HG03457 (cell line): Measurements from ENCODE around the gene VAC14.

Source experiments
- ATAC-seq: cut with Tn5 transposase; IDR thresholded peaks from one replicate; pipeline ENCODE4 v1.9.1; 2021; ENCODE audit warnings: moderate number of reproducible peaks; ENCODE audit not compliant: unreplicated experiment

VAC14 gene

DNA sequence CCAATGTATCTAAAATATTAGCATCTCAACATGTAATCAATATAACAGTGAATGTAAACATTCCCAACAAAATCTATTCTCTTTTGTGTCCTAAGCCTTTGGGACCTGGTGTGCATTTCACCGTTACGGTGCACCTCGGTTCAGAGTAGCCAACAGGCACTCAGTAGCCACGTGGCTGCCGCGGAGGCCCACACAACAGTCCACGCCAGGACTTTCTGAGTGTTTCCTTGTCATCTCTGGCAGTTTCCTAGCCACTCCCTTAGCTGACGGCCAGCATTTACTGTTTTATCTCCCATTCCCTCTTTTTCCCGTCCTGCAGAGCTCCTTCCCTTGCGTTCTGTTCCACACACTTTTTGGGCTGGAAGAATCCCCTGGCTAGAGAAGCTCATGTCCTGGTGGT, 36.3 kb downstream of the VAC14 start:
- no peak for ATAC-seq

DNA sequence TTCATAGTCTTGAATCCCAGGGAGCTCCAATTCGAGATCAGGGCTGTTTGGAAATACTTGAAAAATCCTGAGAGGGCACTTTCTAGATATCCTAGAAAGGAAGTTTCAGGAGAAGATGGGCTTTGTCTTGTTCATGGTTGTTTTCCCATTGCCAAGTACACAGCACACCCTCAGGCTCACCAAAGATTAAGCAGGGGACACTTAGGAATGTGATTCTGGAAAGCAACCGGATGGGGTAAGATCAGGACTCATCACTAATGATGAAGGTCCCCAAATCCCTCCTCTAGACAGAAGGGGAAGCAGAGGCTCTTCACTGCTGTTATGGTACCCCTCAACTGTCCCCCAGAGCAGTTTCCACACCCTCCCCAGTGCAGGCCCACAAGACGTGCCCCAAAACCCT, 40.7 kb downstream of the VAC14 start:
- ATAC-seq = no peak

DNA sequence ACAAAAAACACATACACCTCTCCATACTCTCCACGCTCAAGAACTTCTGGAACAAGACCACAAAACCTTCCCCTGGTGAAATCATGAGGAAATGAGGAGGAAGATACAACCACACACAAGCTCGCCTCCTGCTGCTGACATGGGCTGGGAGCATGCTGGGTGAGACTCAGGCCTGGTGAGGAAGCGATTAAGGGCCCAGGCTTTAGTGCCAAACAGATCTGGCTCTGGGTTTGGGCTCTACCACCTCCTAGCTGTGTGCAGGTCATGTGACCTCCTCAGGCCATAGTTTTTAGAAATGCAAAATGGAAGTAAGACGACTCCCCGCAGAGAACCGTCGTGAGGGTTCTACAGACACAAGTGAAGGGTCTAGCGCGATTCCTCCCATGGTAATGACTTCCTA, 41.3 kb downstream of the VAC14 start:
- ATAC-seq = no peak

DNA sequence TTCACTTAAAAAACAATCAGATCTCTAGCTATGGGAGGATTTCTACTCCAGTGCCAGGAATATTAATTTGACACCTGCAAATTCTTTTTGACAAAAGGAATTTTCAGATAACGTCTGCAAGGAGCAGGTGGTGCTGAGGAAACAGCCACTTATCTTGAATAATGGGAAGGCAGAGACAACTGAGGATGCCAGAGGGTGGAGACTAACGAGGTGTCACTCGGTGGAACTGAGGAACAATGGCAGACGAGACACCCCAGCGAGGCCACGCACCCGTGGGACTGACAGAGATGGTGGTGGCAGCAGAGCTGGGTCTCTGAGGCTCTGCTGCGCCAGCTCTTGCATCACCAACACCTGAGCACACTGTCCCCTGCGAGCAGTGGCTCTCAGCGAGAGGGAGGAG, 42.2 kb downstream of the VAC14 start:
- ATAC-seq = no peak

DNA sequence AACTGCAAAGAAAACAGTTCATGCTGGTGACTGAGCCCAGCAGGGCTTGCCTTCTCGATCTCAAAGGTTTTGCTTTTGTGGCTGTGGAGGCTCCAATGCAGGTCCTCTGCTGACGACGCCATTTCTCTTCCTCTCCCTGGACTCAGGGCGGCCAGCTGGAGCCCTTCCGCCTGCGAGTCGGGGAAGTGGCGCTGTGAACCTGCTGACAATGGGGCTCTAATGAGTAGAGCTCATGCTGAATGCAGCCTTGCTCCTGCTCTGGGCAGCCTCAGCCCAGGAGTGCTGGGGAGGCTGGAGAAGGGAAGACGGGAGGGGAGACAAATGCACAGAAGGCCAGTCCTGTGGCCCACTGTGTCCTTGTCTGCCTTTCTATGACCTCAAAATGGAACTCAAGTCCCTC, 43.8 kb downstream of the VAC14 start:
- no peak for ATAC-seq

DNA sequence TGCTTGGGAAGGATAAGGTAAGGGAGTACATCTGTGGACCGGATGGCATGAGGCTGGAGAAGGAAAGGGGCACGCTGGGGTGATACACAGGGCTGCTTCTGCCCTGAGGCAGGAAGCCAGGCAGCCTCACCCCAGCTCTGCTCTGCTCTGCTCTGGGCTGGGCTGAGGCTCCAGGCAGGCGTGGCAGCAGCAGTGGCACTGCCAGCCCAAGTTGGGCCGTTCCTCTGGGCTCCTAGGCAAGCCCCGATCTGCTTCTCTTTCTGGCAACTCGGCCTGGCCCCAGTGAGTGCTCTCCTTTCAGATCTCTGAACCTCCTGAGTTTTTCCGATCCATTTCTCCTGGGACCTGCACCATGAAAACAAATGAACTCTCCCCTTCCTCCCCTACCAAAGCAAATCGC, 44.9 kb downstream of the VAC14 start:
- no peak for ATAC-seq

DNA sequence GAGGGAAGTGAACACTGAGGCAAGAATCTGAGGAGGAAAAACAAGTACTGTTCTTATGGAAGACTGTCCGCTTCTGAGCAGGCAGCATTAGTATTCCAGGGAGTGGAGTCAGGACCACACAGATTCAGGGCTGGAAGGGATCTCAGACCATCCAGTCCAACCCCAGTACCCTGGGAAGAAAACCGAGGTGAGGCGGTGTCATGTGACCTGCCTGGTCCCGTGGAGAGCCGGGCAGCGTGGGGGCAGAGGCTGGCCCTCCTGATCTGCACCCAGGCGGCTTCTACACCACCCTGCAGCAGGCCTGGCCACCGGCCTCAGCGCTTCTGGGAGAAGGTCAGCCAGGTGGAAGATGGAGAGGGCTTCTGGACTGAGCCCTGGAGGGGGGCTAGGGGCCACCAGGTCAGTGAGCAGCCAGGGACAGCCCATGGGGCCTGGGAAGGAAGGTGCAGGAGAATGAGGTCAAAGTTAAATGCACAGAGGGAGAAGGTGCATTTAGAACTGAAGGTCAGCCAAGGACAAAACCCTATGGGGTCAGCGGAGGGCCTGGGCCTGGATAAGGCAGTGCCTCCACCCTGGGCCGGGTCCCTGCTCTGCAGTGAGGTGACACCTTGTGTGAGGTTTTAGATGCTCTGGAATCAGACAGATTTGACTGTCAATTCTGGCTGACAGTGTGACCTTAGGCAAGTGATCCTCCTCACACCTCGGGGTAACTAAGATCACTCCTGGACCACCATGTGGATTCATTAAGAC, 45.9 kb downstream of the VAC14 start:
- ATAC-seq = no peak

DNA sequence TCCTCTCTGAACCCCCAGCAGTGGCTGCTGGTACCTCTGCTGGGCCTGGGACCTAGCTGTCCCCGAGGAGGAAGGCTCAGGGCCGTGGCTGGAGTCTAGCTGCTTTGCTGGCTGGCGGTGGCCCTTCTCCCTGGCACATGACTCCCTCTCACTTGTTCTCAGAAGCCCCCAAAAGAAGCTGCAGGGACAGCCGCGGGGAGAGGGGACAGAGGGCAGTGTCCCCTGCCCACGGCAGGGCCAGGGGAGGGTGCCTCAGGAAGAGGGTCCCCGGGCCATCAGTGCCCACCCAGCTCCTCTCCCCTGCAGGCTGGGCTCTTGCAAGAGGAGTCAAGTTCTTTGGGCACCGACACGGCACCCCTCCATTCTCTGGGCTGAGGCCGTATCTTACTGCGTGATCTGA, 46.6 kb downstream of the VAC14 start:
- no peak for ATAC-seq

DNA sequence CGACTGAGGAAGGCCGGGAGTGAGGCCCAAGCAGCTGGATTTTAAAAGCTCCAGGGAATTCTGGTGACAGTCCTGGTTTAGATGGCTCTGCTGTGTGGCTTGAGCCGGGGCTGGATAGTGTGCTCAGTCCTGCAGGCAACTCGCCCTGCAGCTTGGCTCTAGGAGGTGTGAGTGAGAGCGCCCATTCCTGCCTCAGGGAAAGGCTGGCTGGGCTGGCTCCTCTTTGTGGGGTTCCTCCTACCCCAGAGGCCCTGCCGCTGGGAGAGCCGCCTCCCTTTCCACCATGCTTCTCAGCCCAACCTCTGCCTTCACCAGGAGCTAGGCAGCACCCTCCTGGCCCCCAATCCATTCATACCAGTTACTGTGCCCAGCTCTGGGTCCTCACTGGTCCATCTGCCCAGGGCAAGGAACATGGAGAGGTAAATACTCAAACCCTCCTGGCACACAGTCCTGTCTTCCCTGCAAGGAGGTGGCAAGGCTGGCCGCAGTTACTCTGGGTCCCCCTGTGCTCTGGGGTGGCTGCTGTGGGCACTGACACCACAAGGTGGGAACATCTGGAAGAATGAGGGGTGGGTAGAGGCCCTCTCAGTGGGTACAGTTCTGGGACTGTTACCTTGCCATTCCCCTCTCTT, 47.1 kb downstream of the VAC14 start:
- ATAC-seq = no peak

DNA sequence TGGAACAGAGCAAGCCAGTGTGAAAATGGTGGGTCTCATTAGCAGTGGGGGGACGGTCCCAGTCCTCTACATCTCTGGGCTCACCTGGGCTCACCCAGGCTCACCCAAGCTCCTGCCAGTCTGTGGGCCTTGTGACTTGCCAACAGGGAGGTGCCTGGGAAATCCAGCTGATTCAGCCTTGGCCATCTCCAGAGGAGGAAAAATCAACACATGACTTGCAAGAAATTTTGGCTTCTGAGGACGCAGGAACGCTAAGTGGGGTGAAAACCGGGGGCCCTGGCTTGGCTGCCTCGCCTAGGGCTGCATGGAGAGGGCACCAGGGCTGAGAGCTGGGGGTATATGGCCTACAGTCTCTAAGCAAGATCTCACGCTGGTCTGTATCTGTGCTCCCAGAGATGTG, 47.7 kb downstream of the VAC14 start:
- ATAC-seq = no peak

DNA sequence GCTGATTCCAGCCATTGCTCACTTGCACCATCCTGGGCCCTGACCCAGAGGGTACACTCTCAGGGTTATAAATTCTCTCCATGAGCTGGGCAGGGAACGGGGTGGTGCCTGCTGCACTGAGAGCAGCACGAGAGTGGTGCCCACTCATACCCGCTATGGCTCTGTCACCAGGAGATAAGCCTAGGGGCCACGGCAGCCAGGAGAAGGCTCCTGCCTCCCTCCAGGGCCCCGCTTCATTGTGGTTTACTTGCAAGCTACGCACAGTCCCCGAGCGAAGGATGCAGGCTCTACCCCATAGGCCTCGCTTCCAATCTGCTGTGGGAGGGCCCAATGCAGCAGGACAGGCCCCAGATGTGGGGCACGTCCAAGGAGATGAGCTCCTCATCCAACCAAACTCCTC, 48.5 kb downstream of the VAC14 start:
- ATAC-seq = no peak

DNA sequence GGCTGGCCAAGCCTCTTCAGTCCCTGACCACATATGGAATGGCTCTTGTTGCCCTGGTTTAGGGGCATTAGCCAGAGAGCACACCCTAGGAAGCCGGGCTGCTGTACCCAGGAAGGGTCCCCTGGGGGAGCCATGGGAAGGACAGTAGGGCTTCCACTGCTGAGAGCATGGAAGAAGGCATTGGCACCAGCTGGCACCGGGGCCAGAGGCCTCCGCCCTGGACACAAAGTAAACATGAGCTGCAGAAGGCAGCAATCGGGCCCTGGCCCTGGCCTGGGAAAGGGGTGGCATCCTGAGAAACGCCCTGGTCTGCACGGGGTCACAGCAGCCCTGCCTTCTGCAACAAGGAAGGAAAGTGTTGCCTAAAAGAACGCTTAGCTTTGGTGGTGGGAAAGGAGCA, 49.4 kb downstream of the VAC14 start:
- no peak for ATAC-seq

DNA sequence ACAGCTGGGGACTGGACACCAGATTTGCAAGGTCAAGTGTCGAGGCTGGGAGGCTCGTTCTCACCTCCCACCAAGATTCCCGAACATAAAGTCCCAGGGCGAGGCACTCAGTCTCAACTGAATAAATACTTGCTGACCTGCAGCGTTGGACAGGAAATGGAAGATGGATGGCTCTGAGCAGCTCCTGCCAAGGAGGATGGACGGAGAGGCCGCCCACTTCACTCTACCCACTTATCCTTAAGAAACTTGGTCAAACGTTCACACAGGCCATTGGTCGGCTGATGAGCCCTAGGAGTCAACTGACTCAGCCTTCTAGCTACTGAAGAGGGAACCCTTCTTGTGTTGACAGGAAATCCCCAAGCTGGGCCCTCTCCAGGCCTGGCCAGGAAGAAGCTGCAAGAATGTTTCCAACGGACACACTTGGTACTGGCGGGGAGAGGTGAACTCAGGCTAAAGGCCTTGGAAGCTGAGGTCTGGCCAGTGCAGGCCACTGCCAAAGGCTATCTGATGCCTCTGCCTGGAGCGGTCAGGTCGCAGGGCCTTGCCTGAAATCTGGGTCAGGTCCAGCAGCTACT, 50.0 kb downstream of the VAC14 start:
- no peak for ATAC-seq

DNA sequence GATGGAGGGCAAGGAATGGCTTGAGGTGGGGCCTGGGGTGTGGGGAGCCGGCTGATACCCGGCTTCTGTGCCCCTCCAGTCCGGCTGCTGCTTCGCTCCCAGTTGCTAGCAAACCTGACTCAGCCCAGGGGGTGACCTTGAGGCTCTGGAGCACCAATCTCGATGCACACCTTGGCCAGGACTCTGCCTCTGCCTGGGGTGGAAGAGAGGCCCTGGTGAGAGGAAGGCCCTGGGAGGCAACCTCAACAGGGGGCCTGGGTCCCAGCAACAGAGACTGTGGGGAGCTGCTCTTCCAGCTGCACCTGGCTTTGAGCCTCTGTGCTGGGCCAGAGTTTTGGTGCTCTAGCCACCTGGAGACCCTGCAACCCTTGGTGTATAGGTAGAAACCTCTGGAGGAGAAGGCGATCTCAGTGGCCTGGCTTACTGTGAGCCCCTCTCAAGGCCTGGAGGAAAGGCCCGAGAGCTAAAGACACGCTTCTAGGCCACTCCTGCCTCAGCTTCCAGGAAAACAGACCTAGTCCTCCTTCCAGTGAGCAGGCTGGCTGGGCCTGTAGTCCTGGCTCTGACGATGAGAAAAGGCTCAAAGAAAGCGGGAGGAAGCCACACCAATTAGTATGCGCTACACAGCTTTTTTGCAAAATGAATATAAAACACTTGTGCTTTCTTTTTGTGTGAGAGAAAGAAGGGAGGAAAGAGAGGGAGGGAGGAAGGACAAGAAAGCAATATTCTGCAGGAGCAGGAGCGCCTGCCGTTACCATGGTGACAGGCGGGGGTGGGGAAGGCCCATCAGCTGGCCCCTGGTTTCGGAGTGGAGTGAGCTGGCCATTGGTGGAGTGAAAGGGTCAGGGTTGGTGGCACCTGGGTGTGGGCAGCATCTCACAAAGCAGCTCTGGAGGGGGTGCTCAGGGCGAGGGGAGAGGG, 51.0 kb downstream of the VAC14 start:
- no peak for ATAC-seq

DNA sequence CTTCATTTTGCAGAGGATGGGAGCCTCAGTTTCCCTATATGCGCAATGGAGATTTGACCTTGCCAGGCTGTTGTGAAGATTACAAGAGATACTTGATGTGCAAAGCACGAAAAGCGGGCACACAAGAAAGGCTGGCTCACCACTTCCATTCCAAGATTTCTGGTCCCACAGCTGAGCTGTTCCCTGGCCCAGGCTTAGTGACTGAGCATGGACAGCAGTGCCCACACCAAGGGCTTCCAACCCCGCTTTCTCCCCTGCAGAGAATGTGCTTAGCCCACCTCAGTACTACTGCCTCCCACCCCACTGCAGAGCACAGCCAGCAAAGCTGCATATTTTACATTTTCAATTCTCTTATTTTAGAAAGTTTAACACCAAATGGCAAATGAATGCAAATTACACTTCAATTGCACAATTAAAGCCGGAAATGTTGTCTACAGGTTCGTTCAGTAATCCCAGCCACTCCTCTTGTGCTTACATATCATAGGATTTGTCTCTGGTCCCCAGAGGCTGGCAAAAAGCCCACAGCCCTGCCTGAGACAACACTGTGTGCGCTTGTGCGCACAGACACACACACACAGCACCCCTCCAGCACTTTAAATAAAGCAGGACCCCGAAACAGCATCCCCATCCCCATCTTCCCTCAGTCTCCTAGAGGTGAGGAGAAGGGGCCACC, 51.8 kb downstream of the VAC14 start:
- ATAC-seq = no peak

DNA sequence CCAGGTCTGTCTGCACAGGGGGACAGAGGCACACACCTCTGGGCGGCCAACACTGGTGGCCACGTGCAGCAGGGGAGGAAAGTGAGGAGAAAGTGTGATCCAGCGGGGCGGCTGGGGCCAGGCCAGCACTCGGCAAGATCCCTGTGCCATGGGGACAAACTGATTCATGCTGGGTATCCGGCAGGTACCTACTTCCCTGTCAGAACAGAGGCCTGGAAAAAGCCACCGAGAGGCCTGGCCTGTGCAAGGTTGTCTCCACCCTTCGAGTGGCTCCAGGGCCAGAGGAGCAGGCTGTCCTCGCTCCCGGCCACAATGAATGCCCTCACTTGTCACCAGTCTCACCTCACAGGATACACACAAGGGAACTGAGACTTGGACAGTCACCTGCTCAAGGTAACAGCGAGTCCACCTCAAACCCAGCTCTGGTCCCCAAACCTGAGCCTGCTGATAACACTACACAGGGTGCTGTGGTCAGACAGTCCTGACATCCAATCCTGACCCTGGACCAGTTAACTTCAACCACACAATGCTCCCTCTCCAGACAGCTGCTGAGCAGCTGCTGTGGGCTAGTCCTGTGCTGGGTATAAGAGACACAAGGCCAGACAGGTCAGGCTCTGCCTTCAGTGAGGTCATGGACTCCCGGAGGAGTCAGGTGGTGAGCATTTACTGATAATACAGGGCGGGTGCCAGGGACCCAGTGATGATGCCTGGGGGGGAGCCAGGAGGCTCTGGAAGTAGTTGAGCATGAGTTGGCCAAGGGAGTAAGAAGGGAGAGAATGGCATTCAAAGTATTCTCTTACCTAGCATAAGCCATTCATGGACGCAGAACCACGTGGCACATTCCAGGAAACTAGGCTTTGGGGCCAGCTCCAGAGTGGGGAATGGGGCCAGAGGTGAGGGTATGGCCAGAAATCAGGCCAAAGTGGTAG, 53.0 kb downstream of the VAC14 start:
- ATAC-seq = no peak

DNA sequence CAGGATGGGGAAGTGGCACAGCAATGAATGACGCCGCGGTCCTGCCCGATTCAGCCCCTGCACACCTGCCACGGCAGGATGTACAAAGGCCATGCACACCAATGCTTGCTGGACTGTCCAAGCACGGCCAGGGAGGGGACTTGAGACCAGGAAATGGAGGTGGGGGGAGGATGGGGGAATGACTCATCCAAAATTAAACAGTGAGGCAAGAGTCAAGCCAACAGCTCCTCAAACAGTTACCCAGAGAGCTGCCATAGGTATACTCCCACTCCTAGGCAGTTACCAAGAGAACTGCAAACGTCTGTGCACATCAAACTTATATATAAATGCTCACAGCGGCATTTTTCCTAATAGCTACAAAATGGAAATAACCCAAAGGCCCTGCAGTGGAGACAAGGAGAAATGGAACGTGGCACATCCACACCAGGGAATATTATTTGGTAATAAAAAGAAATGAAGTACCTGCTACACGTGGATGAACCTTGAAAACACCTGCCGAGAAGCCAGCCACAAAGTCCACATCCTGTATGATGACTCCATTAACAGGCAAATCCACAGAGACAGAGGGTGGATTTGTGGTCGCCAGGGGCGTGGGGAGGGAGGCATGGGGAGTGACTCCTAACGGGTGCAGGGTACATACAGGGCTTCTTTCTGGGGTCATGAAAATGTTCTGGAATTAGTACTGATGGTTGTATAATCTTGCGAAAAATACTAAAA, 54.1 kb downstream of the VAC14 start:
- ATAC-seq = no peak

DNA sequence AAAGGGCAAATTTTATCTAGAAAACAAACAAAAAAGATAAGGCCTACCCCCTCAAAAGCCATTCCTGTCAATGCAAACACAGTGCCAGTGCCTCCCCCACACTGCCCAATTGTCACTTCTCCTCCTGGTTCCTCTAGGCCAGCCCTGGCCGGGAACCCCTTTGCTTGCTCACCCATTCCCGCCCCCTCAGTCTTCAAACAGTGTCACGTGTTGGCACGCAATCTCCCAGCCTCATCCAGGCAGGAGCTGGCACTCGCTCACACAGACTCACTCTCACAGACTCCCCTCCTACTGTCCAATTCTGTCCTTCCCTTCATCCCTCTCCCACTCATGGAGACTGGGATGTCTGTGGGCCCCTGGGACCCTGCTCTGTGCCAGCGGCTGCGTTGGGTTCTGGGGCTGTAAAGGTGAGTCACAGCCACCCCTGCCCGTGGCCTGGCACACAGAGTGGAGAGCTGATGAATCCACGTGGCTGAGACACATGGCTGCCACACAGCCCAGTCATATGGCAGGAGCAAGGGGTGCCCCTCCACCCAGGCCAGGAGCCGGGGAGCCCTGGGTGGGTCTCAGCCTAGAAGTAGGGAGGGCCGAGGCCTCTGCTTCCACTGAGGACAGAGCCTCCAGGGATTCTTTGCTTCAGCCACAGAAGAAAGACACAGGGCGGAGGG, 54.8 kb downstream of the VAC14 start:
- ATAC-seq = no peak
